ENCODE data around the gene CCNY.

CCNY gene

GRCh38 chr10:35448687-35449662 is 112.7 kb downstream of the CCNY start:
- DNase-seq (ENCODE audit: low spot score) (peak; percentile 29), FAIRE-seq (no peak)

DNA sequence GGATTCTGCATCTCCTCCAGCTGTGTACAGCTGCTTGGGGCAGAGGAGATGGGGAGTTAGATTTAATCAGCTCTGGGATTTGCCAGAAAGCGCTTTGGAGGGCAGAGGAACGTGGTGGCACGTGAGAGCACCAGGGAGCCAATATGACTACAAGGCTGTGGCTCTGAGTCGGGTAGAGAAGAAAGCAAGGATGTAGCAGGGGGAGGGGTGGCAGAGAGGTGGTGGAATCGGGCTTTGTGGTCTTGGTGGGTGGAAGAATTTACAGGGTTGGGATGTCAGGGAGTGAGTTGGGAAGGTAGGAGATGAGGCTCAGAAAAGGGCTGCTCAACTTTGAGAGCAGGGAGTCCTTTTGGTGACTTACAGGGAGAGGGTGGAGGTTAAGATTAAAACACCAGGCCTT is 113.6 kb downstream of the CCNY start:
- FAIRE-seq (no peak), DNase-seq (ENCODE audit: low spot score) (no peak)

GRCh38 chr10:35451151-35452016 is 115.1 kb downstream of the CCNY start:
- DNase-seq (ENCODE audit: low spot score), result no peak
- FAIRE-seq, result no peak

DNA sequence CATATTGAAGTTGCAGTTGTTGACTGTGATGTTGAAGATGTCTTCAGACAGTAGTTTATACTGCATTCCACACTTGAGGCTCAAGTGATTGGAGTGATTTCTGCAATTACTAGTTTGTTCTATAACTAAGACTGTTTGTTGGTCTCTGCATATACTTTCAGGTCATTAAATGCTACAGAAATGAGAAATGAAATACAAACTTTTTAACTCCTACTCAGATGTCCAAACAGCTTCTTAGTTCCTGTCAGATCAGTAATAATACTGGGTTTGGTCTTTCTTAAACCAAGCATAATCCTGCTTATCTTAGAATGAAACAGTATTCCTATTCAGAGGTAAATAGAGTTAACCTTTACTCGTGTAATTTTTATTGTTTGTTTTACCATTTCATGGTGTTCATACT is 115.9 kb downstream of the CCNY start:
- FAIRE-seq (no peak), DNase-seq (ENCODE audit: low spot score) (no peak)

DNA sequence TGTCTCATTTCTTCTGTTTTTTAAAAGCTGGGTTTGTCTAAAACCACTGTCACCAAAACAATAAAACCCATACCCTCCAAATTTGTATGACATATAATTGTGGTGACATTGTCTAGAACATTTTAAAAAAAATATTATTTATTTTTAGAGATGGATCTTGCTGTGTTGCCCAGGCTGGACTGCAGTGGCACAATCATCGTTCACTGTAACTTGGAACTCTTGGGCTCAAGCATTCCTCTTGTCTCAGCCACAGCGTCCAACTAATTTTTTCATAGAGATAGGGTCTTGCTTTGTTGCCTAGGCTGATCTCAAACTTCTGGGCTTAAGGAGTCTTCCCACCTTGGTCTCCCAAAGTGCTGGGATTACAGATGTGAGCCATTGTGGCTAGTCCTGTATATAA is 116.5 kb downstream of the CCNY start:
- FAIRE-seq, result no peak
- no peak for DNase-seq (ENCODE audit: low spot score)

DNA sequence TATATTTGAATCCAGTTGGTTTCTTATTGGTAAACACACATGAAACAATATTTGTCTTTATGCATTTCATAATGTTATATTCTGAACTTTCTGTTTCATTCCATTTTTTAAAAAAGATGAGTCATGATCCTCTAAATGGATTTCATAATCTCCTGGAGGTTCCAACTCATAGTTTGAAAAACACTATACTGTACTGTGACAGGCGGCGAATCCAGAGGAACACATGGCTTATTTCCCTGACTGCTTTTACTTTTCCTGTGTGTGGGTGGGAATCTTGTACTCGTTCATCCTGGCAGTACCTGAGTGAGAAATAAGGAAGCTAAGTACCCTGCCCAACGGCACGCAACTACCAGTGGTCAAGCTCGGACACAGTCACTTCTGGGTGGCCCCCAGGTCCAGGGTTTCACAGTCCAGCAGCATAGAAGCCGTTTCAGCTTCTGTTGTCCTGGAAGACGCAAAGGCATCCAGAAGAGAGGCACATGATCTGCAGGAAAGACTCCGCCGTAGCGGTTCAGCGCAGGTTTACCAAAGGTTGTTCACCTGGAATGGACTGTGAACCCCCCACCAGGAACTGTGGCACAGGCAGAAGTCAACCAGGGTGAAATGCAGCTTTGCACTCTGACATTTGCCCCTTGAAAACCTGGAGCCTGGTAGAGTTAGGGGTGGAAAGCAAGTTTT is 117.7 kb downstream of the CCNY start:
- DNase-seq (ENCODE audit: low spot score), result no peak
- FAIRE-seq, result no peak

- no peak for FAIRE-seq
Observed at GRCh38 chr10:35456153-35456720, 119.9 kb downstream of the CCNY start.

GRCh38 chr10:35456784-35457183 is 120.5 kb downstream of the CCNY start:
- DNase-seq (ENCODE audit: low spot score) (no peak), FAIRE-seq (no peak)

More at GRCh38 chr10:35456153-35456720, 119.9 kb downstream of the CCNY start:
- no peak for DNase-seq (ENCODE audit: low spot score)

DNA sequence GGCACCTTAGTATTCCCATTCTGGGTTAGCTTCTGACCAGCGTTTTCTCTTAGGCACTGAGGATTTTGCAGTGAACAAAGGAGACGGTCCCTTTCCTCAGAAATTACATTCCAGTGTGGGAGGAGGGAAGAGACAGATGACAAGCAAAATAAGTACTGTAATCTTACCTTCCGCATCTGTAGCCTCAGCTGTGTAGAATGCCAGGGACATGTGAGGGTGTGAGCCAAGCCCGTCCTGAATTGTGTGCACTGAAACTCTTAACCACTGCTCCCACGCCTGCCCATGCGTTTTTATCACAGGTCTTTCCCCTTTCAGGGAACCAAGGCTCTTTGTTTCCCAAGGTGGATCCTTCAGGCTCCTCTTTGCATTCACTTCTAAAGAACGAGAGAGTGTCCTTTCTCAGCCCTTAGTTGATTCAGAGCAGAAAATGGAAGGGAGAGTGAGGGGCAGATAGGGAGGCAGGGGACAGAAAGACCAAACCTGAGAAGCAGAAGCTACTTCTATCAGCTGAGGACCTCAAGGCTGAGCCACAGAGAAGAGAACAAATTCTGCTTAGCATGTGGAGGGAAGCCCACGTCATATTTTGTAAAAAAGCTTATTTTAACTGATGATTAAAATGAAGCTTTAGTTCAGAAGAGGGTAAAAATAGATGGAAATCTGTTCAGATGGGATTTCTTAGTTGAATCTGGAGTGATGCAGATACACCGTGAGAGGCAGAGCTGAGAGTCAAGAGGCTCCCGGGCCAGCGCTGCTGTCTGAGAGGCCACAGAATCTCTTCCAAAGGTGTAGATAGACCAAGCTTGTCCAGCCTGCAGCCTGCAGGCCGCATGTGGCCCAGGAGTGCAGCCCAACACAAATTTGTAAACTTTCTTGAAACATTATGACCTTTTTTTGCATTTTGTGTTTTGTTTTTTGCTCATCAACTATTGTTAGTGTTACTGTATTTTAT is 122.5 kb downstream of the CCNY start:
- no peak for FAIRE-seq

DNA sequence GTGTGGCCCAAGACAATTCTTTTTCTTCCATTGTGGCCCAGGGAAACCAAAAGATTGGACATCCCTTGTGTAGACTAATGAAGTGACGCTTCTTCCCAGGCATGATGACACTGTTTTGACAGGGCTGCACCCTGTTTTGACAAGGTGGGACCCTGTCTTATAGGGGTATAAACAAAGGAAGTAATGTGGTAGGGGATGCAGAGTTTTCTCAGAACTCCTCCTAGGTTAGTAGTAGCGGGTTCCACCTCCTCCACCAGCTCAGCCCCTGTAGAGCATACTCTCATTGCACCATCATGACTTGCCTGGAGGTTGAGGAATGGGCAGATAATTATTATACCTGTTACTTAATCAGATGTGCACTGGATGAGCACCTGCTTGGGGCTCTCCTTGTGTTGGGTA is 123.1 kb downstream of the CCNY start:
- DNase-seq (ENCODE audit: low spot score), result no peak
- FAIRE-seq, result no peak

More for the DNA sequence above, 122.5 kb downstream of the CCNY start:
- no peak for DNase-seq (ENCODE audit: low spot score)

- FAIRE-seq, result no peak
- DNase-seq (ENCODE audit: low spot score), result no peak
Observed at GRCh38 chr10:35460852-35461460, 124.6 kb downstream of the CCNY start.

DNA sequence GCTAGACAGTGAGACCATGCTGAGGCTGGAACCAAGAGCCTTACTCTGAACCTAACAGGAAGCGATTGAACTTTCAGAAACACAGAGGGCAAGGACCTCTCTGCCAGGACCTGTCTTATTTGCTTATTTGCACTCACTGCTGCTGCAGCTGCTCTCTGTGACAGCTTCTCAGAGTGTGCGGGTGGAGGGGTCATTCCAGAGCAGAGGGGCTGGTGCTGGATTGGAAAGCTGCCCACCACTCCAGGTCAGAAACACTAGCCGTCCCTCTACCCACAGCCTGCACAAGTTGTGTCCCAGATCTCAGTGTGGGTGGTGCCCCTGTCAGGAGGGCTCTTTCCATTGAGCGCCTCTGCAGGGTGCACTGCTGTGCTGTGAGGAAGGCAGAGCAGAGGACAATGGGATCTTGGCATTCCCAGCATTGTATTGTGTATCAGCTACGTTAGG is 126.2 kb downstream of the CCNY start:
- FAIRE-seq (no peak), DNase-seq (ENCODE audit: low spot score) (no peak)

DNA sequence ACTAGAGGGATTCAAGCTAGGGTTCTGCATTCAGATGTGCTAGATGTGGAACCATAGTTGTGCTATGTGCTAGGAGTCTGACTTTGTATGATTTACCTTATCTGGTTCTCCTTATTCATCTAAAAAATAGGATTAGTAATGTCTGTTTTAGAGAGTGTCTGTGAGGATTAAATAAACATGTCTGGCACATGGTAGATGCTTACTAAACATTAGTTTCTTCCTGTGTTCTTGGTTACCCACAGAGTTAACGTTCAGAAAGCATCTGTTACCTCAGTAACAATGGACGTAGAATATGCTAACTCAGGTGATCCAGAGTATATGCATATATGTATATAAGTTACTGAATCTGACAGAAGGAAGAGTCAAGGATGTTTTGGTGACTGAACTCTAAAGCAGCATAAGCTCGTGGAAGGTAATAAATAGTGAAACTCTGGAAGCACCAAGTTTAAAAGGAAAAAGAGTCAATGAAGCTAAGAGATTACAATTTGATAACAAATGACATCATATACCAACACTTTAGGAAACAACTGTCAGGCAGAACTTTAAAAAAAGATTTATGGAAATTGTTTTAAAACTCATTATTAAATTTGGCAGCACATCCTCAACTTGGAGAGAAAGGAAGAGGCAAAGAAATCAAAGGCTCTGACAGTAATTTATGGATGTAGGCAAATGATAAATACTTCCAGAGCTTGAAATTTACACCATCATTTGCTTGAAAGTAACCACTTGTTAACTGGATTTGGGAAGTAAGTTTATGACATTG is 127.0 kb downstream of the CCNY start:
- FAIRE-seq, result no peak

GRCh38 chr10:35463878-35464277 is 127.6 kb downstream of the CCNY start:
- FAIRE-seq, result no peak

More for the DNA sequence above, 127.0 kb downstream of the CCNY start:
- no peak for DNase-seq (ENCODE audit: low spot score)

DNA sequence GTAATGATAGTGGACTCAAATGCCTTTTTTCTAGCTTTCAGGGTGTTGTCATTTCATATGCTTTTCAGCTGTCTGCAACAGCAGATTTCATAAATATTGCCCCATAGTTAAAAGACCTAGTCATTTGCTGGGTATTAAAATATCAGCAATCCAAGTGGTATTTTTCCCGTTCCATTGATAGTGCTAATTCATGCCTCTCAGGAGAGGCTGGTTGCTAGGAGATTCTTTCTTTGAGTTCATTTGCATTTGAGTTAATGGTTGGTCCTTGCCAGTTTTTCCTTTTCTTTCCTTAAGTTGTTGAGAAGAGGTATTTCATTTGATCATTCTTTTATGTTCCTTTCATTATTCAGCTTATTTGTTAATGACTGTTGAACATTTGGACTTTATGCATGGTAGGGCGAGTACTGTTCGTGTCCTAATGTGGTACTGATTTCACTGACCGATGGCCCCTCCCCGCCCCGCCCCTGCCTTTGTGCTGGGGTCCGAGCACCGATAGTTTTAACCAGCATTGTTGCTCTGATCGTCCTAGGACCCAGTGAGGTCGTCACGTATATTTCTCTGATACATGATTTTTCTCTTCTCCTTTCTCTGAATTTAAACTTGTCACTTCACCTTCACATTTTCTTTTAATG is 128.6 kb downstream of the CCNY start:
- no peak for DNase-seq (ENCODE audit: low spot score)
- no peak for FAIRE-seq

More at GRCh38 chr10:35463878-35464277, 127.6 kb downstream of the CCNY start:
- no peak for DNase-seq (ENCODE audit: low spot score)

- DNase-seq (ENCODE audit: low spot score), result no peak
- no peak for FAIRE-seq
Observed at GRCh38 chr10:35465673-35466072, 129.4 kb downstream of the CCNY start.

GRCh38 chr10:35466170-35466569 is 129.9 kb downstream of the CCNY start:
- no peak for DNase-seq (ENCODE audit: low spot score)
- FAIRE-seq, result no peak

DNA sequence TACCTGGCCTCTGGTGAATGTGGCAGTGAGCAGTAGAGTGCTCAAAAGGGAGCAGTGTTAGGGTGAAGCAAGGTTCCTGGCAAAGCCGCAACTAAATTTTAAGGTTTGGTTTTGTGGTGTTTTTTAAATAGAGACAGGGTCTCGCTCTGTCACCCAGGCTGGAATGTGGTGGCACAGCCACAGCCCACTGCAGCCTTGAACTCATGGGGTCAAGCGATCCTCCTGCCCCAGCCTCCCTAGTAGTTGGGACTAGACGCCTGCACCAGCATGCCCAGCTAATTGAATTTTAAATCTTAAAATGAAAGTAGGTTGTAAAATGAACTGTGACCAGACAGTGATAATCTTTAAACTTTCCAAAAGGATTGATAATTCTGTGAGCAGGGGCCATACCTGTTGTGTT is 130.4 kb downstream of the CCNY start:
- no peak for FAIRE-seq

More for the DNA sequence above, 130.4 kb downstream of the CCNY start:
- no peak for DNase-seq (ENCODE audit: low spot score)

All from urothelium cell line (cell line).